Kidney glomerular epithelial cell (primary cell): ENCODE data around the gene RERE.
A peak's percentile ranks its signal among the peaks of the same experiment; 100 is the strongest.
"Not testable (repeated sequence)": the region's sequence is repeated elsewhere in the genome, so short reads cannot be mapped to it uniquely, and the experiment has no call there.

Experiments
- DNase-seq: peaks from one replicate; lab custom pipeline; 2025; lab: John Stamatoyannopoulos, UW

Gene RERE

GRCh38 chr1:8602471-8603219 is 214.8 kb downstream of the RERE start:
- DNase-seq = no peak

DNA sequence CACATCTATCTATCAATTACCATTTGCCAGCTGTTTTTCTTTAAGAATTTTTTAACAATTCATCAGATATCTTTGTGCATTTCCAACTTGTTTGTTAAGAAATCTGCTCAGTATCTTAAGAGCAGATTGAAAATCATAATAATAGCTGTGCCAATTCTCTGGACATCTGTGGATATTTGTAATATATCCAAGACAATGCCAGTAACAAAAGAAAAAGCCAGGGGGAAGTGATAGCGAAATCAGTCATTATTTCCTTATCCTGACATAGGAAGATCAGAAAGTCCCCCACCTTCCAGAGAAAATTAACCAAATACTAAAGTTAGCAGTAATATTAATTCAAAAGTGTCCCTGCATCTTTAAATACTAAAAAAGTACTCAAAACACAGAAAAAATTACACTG is 217.1 kb downstream of the RERE start:
- DNase-seq = no peak

DNA sequence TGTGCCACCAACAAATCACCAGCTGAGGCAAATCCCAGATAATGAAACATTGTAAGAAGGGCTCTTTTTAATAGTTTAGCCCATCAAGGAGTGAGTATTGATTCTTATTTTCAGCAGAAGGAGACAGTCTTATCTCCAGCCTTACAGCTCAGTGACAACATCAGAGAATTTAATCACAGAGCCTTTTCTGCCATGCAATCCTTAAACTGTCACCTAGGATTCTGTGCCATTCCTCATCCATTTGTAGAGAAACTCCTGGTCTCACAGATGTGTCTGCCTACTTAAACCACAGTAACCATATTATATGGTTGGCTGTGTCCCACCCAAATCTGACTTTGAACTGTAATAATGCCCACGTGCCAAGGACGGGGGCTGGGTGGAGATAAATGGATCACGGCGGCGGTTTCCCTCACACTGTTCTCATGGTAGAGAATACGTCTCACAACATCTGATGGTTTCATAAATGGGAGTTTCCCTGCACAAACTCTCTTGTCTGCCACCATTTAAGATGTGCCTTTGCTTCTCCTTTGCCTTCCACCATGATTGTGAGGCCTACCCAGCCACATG is 217.7 kb downstream of the RERE start:
- DNase-seq = no peak

DNA sequence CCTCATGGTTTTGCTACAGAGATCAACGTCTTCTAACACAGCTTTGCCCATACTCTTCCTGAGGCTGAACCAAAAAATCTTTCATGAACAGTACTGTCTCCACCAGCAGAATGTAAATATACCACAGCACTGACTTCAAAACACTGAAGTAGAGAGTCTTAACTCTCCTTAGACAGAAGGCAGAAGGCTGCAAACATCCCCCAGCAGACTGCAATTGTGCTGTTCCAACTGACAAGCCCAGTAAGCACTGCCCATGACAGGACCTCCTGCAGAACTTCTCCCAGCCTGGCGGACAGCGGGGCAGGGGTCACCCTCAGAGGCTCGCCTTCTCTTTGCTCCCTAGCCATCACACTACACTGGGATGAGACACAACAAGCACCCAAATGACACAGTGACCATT is 218.7 kb downstream of the RERE start:
- DNase-seq = no peak

DNA sequence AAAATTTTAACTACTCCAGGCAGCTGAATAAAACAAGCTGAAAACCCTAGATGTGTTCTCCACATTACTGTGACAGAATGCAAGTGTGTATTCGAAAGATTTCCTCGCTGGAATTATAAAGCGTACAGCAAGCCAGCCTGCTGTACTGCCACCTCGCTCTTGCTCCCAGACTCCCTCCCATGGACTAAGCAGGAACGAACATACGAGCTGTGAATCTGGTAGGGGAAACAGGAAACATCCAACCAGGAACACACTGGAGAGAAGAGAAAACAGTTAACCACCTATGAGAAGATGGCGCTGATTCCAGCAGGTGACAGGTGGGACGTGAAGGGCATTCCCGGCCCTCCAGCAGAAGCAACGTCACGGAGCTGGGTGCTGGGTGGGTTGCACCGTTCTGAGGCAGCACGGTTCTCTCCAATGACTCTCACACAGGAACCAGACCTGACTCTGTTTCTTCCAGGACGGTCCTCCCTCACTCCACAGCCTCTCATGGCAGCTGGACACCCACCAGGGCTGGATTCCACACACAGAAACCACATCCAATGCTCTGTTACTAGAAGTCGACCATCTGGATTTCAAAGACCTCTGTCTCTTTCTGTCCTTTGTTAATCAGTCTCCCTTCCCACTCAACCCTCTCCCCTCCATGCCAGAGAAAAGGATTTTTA is 219.2 kb downstream of the RERE start:
- DNase-seq = peak; percentile 47

DNA sequence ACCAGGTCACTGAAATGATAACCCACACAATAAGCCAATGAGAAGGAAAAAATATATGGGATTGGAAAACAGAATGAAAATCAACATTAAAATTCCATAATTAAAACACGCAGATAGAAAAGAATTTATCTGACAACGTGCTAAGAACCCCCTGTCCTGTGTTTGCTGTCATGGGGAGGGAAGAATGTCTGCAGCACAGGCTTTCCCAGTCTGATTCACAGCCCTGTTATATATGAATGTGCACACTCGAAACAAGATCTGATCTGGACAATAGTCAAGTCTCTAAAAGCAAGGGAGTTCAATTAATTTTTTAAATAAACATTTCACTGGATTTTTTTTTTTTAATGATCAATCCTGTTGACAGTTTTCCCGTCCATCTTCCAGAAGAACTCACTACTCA is 220.0 kb downstream of the RERE start:
- no peak for DNase-seq

- DNase-seq = no peak
Observed at GRCh38 chr1:8595941-8596340, 221.5 kb downstream of the RERE start.

GRCh38 chr1:8595332-8595731 is 222.1 kb downstream of the RERE start:
- no peak for DNase-seq

GRCh38 chr1:8593292-8593691 is 224.1 kb downstream of the RERE start:
- DNase-seq = not testable (repeated sequence)

- DNase-seq = no peak
Observed at GRCh38 chr1:8591569-8591968, 225.9 kb downstream of the RERE start.

DNA sequence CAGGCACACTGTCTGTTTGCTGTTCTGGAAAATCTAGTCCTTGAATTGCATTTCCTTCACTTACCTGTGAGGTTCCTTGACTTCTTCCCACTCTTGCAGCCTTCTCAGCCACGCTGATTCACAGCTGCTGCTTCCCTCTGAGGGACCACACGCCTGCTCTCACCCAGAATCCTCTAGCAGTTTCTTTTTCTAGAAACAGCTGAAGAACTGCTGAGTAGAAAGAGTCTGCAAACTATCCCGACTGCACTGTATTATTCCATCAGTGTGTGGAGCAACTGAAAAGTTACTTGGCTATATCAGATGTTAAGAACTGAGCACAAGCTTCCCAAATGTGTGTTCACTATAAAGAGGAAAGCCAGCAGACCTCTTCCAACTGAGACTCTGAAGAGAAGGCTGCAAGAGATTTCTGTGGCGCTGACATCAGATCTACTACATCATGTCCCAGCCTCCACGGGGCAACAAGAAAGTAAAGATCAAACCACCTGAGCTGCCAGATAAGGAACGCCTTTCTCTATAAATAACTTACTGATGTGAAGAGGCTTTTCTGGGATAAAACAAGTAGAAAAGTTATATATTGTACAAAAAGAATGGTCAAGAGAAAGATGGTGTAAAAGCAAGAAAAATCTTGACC is 226.6 kb downstream of the RERE start:
- DNase-seq = no peak

DNA sequence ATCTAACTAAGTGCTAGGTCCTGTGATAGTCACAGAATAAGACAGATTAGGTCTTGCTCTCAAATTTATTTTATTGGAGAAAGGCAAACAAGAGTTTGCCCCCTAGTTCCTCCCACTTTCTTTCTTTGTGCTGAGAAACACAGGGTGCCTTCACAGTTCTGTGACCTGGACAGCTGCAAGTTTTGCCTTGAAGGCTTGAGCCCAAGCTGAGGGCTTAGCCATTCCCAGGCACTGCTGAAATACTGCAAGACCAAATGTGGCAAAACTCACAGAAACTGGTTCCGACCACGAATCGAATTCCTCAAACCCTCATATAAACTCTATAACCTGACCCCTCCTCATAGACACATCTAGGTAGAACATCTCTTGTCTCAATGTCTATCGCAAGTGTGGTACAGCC is 227.9 kb downstream of the RERE start:
- DNase-seq = no peak

GRCh38 chr1:8587784-8588183 is 229.7 kb downstream of the RERE start:
- DNase-seq = no peak

GRCh38 chr1:8586438-8586837 is 231.0 kb downstream of the RERE start:
- no peak for DNase-seq

- DNase-seq = no peak
Observed at GRCh38 chr1:8584316-8584715, 233.1 kb downstream of the RERE start.

- no peak for DNase-seq
Observed at GRCh38 chr1:8583031-8583430, 234.4 kb downstream of the RERE start.

GRCh38 chr1:8580566-8580965 is 236.9 kb downstream of the RERE start:
- DNase-seq = no peak

DNA sequence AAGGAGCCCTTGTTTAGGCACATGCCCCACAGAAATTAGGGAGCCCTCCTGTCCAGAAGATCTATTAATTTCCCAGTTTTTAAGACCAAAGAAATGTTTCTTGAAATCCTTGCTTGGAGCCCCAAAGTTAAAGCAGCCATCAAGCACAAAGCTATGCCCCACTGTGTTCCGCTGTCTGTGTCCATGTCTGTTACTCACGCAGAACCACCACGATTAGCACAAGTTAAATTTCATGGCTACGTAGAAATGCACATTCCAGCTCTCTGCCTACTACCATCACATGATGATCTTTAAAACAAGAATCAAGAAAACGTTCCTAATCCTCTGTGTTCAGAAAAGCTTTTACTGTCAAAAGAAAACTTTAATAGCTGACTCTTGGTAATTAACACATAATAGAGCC is 238.5 kb downstream of the RERE start:
- no peak for DNase-seq

GRCh38 chr1:8578132-8578877 is 239.1 kb downstream of the RERE start:
- no peak for DNase-seq

DNA sequence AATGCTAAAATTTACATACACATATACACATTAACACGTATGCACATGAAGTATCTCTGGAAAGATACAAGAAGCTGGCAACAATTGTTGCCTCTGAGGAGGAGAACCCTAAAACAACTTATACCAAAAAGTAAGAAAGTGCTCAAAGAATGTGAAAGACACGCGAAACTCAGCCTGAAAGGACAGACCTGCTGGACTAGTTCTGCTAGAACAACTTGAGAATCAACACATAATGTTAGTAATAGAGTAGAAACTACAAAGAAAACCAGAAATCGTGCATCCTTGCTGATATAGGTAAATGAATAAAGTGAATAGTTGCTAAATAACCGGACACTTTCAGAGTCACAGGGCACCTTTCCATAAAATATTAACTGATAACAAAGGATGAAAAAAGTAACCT is 242.5 kb downstream of the RERE start:
- DNase-seq = no peak

- no peak for DNase-seq
Observed at GRCh38 chr1:8572106-8572505, 245.3 kb downstream of the RERE start.
